SH-SY5Y (cell line): Measurements from ENCODE around the gene PERP.

Source experiments
- GATA2 ChIP-seq: IDR thresholded peaks from 2 replicates; pipeline ENCODE4 v1.6.1; 2011; ENCODE audit warnings: mild to moderate bottlenecking, low read depth, low read length
- GATA3 ChIP-seq: IDR thresholded peaks from 2 replicates; pipeline ENCODE4 v1.6.1; 2011; ENCODE audit warnings: low read depth, mild to moderate bottlenecking, low read length, moderate library complexity

GRCh38 chr6:138104618-138105213, 2.5 kb downstream of the PERP start:
- TF ChIP-seq GATA2 (no peak), GATA3 (no peak)
